GM12872 (cell line): ENCODE data around the gene ZBTB20.

Experiments used
- CTCF ChIP-seq: IDR thresholded peaks from 3 replicates; pipeline ENCODE4 v1.5.1; 2011; ENCODE audit warnings: low read depth, mild to moderate bottlenecking, low read length, moderate library complexity; ENCODE audit not compliant: insufficient read depth

Gene ZBTB20

GRCh38 chr3:114494498-114494897 lies 652.6 kb downstream of the ZBTB20 start:
- no peak for TF ChIP-seq CTCF

DNA sequence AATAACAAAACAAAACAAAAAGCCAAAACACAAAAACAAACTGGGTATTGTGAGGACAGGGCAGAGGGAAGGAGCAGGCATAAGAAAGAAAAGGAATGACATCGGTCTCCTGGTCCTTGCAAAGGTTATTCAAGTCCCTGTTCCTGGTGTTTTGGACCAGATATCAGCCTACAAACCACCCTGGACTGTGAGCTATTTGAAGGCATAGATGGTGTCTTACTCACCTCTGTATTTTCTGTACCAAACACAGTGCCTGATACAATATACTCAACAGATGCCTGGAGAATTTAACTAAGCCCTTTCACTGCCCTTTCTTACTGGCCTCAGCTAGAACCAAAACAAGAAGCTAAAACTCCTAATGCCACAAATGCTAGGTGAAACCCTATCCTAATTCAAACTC lies 656.3 kb downstream of the ZBTB20 start:
- no peak for TF ChIP-seq CTCF

- TF ChIP-seq CTCF, result no peak
Observed at GRCh38 chr3:114487502-114487901, 659.6 kb downstream of the ZBTB20 start.

- TF ChIP-seq CTCF, result no peak
Observed at GRCh38 chr3:114484919-114485318, 662.2 kb downstream of the ZBTB20 start.

GRCh38 chr3:114481113-114481512 lies 666.0 kb downstream of the ZBTB20 start:
- no peak for TF ChIP-seq CTCF

- no peak for TF ChIP-seq CTCF
Observed at GRCh38 chr3:114480442-114480841, 666.6 kb downstream of the ZBTB20 start.

DNA sequence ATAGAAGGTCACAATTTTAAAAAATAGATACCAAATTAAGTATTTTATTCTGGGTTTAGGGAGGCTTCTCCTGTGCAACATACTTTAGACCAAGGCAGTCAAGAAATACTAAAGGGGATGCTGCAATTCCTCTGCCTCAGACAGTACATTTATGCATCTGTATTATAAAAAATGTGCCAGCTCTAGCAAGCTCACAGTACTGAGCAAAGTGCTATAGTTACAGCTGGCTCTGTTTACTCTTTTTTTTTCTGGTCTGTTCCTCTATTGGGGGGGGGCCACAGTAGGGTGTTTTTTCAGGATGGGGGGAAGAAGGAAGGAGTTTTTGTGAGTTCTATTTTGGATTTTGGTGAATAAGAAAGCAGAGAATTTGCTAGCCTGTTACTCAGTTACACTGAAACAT lies 668.3 kb downstream of the ZBTB20 start:
- no peak for TF ChIP-seq CTCF

GRCh38 chr3:114476511-114476910 lies 670.6 kb downstream of the ZBTB20 start:
- TF ChIP-seq CTCF, result no peak
